HepG2 (cell line): ENCODE results near the gene ZNF584. TPM values are rescaled to one million over a fixed set of nuclear protein-coding genes. Genes with fewer than 3 reads are reported as not detected.
A peak's percentile ranks its signal among the peaks of the same experiment; 100 is the strongest.

Experiments used
- AGO2 ChIP-seq: fragments of 200-400 bp; formaldehyde crosslinking; optimal IDR thresholded peaks from 2 replicates; pipeline ENCODE3; 2017; ENCODE audit warnings: mild to moderate bottlenecking, low read depth, low read length, moderate library complexity
- ARHGAP35 ChIP-seq: sonication (generic); formaldehyde crosslinking; IDR thresholded peaks from 2 replicates; pipeline ENCODE4 v1.9.0; 2022; ENCODE audit warnings: mild to moderate bottlenecking, inconsistent platforms, moderate library complexity, missing genetic modification reagents, borderline replicate concordance
- ARNT ChIP-seq: fragments of 450-650 bp; IDR thresholded peaks from 2 replicates; pipeline ENCODE4 v1.6.1; 2017
- BORCS8-MEF2B ChIP-seq: sonication (generic); formaldehyde crosslinking; IDR thresholded peaks from 2 replicates; pipeline ENCODE4 v1.8.0; 2022; ENCODE audit warnings: mild to moderate bottlenecking, missing genetic modification reagents
- JARID2 ChIP-seq: sonication (generic); formaldehyde crosslinking; IDR thresholded peaks from 2 replicates; pipeline ENCODE4 v1.8.1; 2023; ENCODE audit warnings: missing genetic modification reagents, inconsistent platforms; ENCODE audit not compliant: insufficient replicate concordance
- NFKBIZ ChIP-seq: IDR thresholded peaks from 2 replicates; pipeline ENCODE4 v1.6.1; 2018; ENCODE audit warnings: missing genetic modification reagents, missing compliant biosample characterization
- PAWR ChIP-seq: sonication (generic); formaldehyde crosslinking; IDR thresholded peaks from 2 replicates; pipeline ENCODE4 v1.4.0; 2020; ENCODE audit warnings: missing genetic modification reagents, mild to moderate bottlenecking, borderline replicate concordance
- RBAK ChIP-seq: sonication (generic); formaldehyde crosslinking; IDR thresholded peaks from 2 replicates; pipeline ENCODE4 v1.5.1; 2020; ENCODE audit warnings: mild to moderate bottlenecking, missing genetic modification reagents
- SETDB1 ChIP-seq: sonication (generic); formaldehyde crosslinking; IDR thresholded peaks from 2 replicates; pipeline ENCODE4 v1.5.1; 2020; ENCODE audit warnings: missing genetic modification reagents, mild to moderate bottlenecking, borderline replicate concordance
- ZBTB7B ChIP-seq: sonication (generic); formaldehyde crosslinking; IDR thresholded peaks from 2 replicates; pipeline ENCODE4 v1.4.0; 2020; ENCODE audit warnings: missing genetic modification reagents
- ZC3H13 ChIP-seq: sonication (generic); formaldehyde crosslinking; IDR thresholded peaks from 2 replicates; pipeline ENCODE4 v1.8.1; 2023; ENCODE audit warnings: mild to moderate bottlenecking, missing genetic modification reagents, moderate library complexity
- ZFP36 ChIP-seq: fragments of 150-350 bp; IDR thresholded peaks from 2 replicates; pipeline ENCODE4 v1.6.1; 2018; ENCODE audit warnings: borderline replicate concordance, low read length, low read depth; ENCODE audit not compliant: partially characterized antibody
- ZNF354B ChIP-seq: sonication (generic); formaldehyde crosslinking; IDR thresholded peaks from 2 replicates; pipeline ENCODE4 v1.8.0; 2022; ENCODE audit warnings: mild to moderate bottlenecking, missing genetic modification reagents
- ZNF431 ChIP-seq: sonication (generic); formaldehyde crosslinking; IDR thresholded peaks from 2 replicates; pipeline ENCODE4 v1.9.0; 2022; ENCODE audit warnings: missing genetic modification reagents, low read depth, mild to moderate bottlenecking, borderline replicate concordance
- ZNF550 ChIP-seq: sonication (generic); formaldehyde crosslinking; IDR thresholded peaks from 2 replicates; pipeline ENCODE4 v1.4.0; 2020; ENCODE audit warnings: mild to moderate bottlenecking, missing genetic modification reagents, borderline replicate concordance
- ZNF75D ChIP-seq: sonication (generic); formaldehyde crosslinking; IDR thresholded peaks from 2 replicates; pipeline ENCODE4 v1.8.1; 2023; ENCODE audit warnings: missing genetic modification reagents, mild to moderate bottlenecking, borderline replicate concordance
- polyA plus RNA-seq, 8 experiments: library from polyadenylated mRNA; depleted of rRNA in 3 of 8; stranded (reverse) in 7 of 8; unstranded in 1 of 8; fragments of >200 nt; fragmentation: Illumina TruSeq in 4 of 8; extraction: Trizol in 4 of 8; gene quantifications; 2 replicates each; pipeline versions ENCODE4 v1.2.1 to v1.2.3, GENCODE V29; 2011 to 2016; ENCODE audit warnings: low read depth in 4 of 8, missing spikeins in 1 of 8, mixed read lengths in 1 of 8; ENCODE audit not compliant: insufficient read depth in 1 of 8
- total RNA-seq, 5 experiments: library from RNA; depleted of rRNA; stranded (reverse); fragments of >200 nt; fragmentation: Illumina TruSeq; extraction: Trizol; gene quantifications; 2 replicates each; pipeline ENCODE4 v1.2.3, GENCODE V29; 2016; ENCODE audit warnings: low read depth in 1 of 5
- TF ChIP-seq, protein P1 (sequence below), 2 experiments: sonication (generic) in 1 of 2; formaldehyde crosslinking in 1 of 2; IDR thresholded peaks; 2 replicates each; pipeline versions ENCODE4 v1.6.1 to v1.9.0; 2014 to 2022; ENCODE audit warnings: antibody characterized with exemption in 1 of 2, borderline replicate concordance in 1 of 2, inconsistent platforms in 1 of 2, low read depth in 1 of 2, missing genetic modification reagents in 1 of 2
- TF ChIP-seq, protein P2 (sequence below): sonication (generic); formaldehyde crosslinking; IDR thresholded peaks from 2 replicates; pipeline ENCODE4 v1.8.0; 2022; ENCODE audit warnings: missing genetic modification reagents, mild to moderate bottlenecking, moderate library complexity, borderline replicate concordance
- TF ChIP-seq, protein P3 (sequence below): sonication (generic); formaldehyde crosslinking; IDR thresholded peaks from 2 replicates; pipeline ENCODE4 v1.8.0; 2022; ENCODE audit warnings: mild to moderate bottlenecking, missing genetic modification reagents; ENCODE audit not compliant: insufficient replicate concordance

The ZNF584 gene
- total and polyA plus RNA-seq, 2 of the 13 experiments (the other 11 are each of a cell fraction or from before 2014, with no cell fraction given): 2.4 to 7.0 TPM

DNA sequence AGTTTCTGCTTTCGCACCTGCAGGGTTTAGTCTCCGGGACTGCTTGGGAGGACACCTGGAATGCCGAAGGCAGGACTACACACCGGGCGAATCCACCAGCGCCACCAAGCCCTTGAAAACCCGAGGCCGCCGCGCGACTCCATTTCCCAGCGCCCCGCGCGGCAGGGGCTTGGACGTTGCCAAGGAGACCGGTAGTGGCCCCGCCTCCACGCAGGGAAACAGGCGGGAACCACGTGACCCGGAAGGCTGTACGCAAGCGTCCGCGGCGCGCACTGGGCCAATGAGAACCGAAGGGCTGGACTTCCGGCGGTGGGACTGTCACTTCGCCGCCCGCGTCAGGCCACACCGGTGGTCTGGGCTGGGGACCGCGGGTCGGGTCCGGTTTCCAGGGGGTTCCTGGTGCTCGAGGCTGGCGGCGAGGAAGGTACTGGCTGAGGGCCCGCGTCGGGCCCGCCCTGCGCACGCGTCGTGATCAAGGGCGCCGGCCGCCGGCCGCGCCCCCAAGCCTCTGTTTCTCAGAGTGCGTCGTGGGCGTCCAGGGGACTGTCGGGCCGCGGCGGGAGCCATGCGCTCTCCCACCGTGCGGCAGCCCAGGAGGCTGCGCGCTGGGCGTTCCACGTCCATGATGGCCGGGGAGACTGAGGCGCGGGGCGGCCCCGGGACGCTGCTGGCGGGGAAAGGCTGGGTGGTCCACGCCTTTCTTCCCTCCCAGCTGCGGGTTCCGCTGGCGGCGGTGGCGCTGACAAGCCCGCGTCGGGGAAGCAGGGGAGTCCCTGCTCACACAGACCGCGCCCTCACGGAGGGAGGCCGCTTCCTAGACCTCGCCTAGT lies 58.5 kb downstream of the ZNF584 start, which contains the start of gene ZNF324 (continued):
- TF ChIP-seq, protein P1, sequence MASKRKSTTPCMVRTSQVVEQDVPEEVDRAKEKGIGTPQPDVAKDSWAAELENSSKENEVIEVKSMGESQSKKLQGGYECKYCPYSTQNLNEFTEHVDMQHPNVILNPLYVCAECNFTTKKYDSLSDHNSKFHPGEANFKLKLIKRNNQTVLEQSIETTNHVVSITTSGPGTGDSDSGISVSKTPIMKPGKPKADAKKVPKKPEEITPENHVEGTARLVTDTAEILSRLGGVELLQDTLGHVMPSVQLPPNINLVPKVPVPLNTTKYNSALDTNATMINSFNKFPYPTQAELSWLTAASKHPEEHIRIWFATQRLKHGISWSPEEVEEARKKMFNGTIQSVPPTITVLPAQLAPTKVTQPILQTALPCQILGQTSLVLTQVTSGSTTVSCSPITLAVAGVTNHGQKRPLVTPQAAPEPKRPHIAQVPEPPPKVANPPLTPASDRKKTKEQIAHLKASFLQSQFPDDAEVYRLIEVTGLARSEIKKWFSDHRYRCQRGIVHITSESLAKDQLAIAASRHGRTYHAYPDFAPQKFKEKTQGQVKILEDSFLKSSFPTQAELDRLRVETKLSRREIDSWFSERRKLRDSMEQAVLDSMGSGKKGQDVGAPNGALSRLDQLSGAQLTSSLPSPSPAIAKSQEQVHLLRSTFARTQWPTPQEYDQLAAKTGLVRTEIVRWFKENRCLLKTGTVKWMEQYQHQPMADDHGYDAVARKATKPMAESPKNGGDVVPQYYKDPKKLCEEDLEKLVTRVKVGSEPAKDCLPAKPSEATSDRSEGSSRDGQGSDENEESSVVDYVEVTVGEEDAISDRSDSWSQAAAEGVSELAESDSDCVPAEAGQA (IDR thresholded peaks at IDR 0.05; ENCODE audit: low read depth): peak; percentile 56; the same call in 1 of the 2 replicates
- TF ChIP-seq, protein P1 (CRISPR knock-in tag; IDR thresholded peaks at IDR 0.05; ENCODE audit: borderline replicate concordance): no peak
- TF ChIP-seq BORCS8-MEF2B (CRISPR knock-in tag) (no peak), NFKBIZ (0 out of 2 replicates have a peak, but pooled peaks have one; percentile 25), AGO2 (peak; percentile 56), SETDB1 (CRISPR knock-in tag) (no peak), PAWR (CRISPR knock-in tag) (no peak), ZFP36 (no peak), ARHGAP35 (CRISPR knock-in tag) (no peak; the same call in 1 of the 2 replicates), ZNF75D (no peak), ARNT (no peak), ZNF354B (no peak), ZBTB7B (CRISPR knock-in tag) (peak; percentile 71), ZC3H13 (no peak), JARID2 (CRISPR knock-in tag) (no peak), RBAK (CRISPR knock-in tag) (no peak), ZNF431 (no peak), ZNF550 (CRISPR knock-in tag) (no peak)
- TF ChIP-seq, protein P2, sequence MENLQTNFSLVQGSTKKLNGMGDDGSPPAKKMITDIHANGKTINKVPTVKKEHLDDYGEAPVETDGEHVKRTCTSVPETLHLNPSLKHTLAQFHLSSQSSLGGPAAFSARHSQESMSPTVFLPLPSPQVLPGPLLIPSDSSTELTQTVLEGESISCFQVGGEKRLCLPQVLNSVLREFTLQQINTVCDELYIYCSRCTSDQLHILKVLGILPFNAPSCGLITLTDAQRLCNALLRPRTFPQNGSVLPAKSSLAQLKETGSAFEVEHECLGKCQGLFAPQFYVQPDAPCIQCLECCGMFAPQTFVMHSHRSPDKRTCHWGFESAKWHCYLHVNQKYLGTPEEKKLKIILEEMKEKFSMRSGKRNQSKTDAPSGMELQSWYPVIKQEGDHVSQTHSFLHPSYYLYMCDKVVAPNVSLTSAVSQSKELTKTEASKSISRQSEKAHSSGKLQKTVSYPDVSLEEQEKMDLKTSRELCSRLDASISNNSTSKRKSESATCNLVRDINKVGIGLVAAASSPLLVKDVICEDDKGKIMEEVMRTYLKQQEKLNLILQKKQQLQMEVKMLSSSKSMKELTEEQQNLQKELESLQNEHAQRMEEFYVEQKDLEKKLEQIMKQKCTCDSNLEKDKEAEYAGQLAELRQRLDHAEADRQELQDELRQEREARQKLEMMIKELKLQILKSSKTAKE (CRISPR knock-in tag): no peak
- TF ChIP-seq, protein P3, sequence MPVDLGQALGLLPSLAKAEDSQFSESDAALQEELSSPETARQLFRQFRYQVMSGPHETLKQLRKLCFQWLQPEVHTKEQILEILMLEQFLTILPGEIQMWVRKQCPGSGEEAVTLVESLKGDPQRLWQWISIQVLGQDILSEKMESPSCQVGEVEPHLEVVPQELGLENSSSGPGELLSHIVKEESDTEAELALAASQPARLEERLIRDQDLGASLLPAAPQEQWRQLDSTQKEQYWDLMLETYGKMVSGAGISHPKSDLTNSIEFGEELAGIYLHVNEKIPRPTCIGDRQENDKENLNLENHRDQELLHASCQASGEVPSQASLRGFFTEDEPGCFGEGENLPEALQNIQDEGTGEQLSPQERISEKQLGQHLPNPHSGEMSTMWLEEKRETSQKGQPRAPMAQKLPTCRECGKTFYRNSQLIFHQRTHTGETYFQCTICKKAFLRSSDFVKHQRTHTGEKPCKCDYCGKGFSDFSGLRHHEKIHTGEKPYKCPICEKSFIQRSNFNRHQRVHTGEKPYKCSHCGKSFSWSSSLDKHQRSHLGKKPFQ (CRISPR knock-in tag): no peak
